ENCODE measurements around the gene TRAIP. TPM values are rescaled to one million over a fixed set of nuclear protein-coding genes. Genes with fewer than 3 reads are reported as not detected.

Gene TRAIP
- total RNA-seq, 4 donors from 2014 or later: 2.1 to 8.3 (median 4.7) TPM

DNA sequence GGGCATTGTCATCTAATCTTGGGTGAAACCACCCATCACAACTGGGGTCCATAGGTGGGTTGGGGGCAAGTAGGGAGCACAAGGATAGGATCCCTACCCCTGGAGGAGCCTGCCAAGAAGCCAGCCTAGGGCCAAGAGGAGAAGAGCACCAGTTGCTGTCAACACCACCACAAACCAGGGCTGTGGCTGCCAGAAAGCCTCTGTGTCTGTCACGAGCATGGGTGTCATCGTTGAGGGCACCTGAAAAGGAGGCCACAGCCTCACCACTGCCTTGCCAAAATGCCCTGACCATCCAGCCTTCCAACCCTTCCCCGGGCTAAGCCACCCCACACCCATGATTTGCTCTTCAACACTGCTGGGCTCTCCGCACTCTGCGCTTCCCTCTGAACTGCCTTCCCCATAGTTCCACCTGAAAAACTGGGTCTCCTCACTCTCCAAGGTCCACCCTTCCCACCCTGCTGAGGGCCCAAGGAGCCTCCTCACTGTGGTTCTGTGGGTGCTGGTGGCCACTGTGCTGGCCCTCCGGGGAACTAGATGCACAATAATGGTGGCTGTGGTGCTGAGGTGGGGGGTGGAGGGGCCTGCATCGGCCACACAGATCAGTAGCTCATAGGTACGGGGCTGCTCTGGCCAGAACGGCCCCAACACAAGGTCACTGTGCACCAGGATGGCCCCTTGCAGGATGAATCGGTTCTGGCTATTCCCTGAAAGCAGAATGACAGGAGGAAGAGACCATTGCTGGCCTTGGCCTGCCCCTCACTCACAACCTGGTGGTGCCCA, 63.8 kb downstream of the TRAIP start:
- Histone ChIP-seq H3K4me1 (no peaks in the 10 kb centered on the region), H3K9me3 (no peaks in the 10 kb centered on the region), H3K4me3 (no peak overlapping the region), H3K36me3 (no peaks in the 10 kb centered on the region), H3K27me3 (no peaks in the 10 kb centered on the region), H3K27ac (no peak overlapping the region)
- DNase-seq: no peak
- no peak for TF ChIP-seq POLR2A (IDR thresholded peaks at IDR 0.05)
- TF ChIP-seq CTCF (IDR thresholded peaks at IDR 0.05): no peak

GRCh38 chr3:49791571-49791970, 64.8 kb downstream of the TRAIP start:
- Histone ChIP-seq H3K4me3 (no peak overlapping the region), H3K36me3 (no peaks in the 10 kb centered on the region), H3K27ac (no peak overlapping the region), H3K27me3 (no peaks in the 10 kb centered on the region), H3K9me3 (no peaks in the 10 kb centered on the region), H3K4me1 (peaks cover 3 to 8% (median 7%) of the 10 kb centered on the region in 4 donors)
- TF ChIP-seq POLR2A (IDR thresholded peaks at IDR 0.05) (no peak), CTCF (IDR thresholded peaks at IDR 0.05) (no peak)
- peak in 1 of 3 donors; percentile 17 for DNase-seq

DNA sequence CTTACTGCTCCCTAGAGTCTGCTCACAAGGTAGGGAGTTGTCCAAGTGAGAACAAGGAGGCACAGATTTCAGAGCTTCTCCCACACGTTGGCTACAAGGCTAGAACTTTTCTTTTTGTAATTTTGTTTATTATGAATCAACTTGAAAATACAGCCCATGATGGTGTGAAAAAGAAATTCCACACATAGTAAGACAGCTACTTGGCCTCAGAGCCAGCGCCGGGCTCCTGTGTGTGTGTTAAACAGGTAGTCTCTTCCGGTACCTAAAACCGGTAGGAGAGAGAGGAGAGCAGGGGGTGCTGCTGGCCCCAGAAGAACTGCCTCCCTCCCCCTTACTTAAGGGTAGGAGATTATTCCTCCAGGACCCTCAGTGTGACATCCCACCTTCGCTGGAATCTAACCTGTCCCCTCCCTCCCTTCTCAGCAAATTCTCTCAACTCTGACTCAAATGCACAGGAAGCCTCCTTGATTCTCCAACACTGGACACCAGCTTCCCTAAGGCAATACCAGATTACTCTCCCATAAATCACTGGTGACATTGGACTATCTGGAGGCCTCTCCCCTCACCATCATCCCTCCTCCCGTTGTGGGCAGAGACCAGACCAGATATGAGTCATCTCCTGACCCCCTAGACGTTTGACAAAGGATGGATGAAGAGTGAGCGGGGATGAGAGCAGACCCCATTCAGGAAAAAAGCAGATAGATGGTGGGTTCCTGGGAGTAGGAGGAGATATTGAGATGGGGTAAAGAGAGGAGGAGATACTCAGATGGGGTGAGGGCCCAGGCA, 65.5 kb downstream of the TRAIP start:
- TF ChIP-seq CTCF (IDR thresholded peaks at IDR 0.05) (no peak), POLR2A (IDR thresholded peaks at IDR 0.05) (no peak)
- DNase-seq: no peak
- no peak overlapping the region for H3K4me3 ChIP-seq

GRCh38 chr3:49788056-49788455, 68.3 kb downstream of the TRAIP start:
- Histone ChIP-seq H3K4me3 (no peak overlapping the region), H3K27ac (no peak overlapping the region), H3K4me1 (peaks cover 3 to 24% (median 7%) of the 10 kb centered on the region in 4 donors), H3K9me3 (no peaks in the 10 kb centered on the region), H3K36me3 (peaks cover 0 to 3% (median 0%) of the 10 kb centered on the region in 3 donors), H3K27me3 (no peaks in the 10 kb centered on the region)
- TF ChIP-seq CTCF (IDR thresholded peaks at IDR 0.05) (no peak), POLR2A (IDR thresholded peaks at IDR 0.05) (no peak)
- DNase-seq: no peak

More for the DNA sequence above, 65.5 kb downstream of the TRAIP start:
- Histone ChIP-seq H3K36me3 (no peaks in the 10 kb centered on the region), H3K27me3 (no peaks in the 10 kb centered on the region), H3K27ac (no peak overlapping the region), H3K9me3 (no peaks in the 10 kb centered on the region), H3K4me1 (peaks cover 3 to 8% (median 7%) of the 10 kb centered on the region in 4 donors)

- peaks cover 3 to 26% (median 7%) of the 10 kb centered on the region in 4 donors for H3K4me1 ChIP-seq
- DNase-seq: no peak
- H3K9me3 ChIP-seq: no peaks in the 10 kb centered on the region
- no peaks in the 10 kb centered on the region for H3K27me3 ChIP-seq
- TF ChIP-seq CTCF (IDR thresholded peaks at IDR 0.05) (no peak), POLR2A (IDR thresholded peaks at IDR 0.05) (no peak)
- H3K27ac ChIP-seq: peak overlapping the region in 1 of 4 donors; percentile 93
- H3K4me3 ChIP-seq: no peak overlapping the region
- peaks cover 0 to 3% (median 0%) of the 10 kb centered on the region in 3 donors for H3K36me3 ChIP-seq
These were observed 68.8 kb downstream of the TRAIP start for GRCh38 chr3:49787536-49787935.

All from Peyer's patch (tissue), 4 donors.